Adipocyte (in vitro differentiated cells): Measurements from ENCODE around the gene SHC3.

Experiments
- DNase-seq: peaks from one replicate; pipeline ENCODE4 v3.0.0-alpha.2; 2015; ENCODE audit warnings: low read depth
- H3K27me3 ChIP-seq: replicated peaks from 2 replicates; pipeline ENCODE4 v1.7.0; 2013; ENCODE audit warnings: mild to moderate bottlenecking, low read length, moderate library complexity; ENCODE audit not compliant: control insufficient read depth, insufficient read depth
- H3K36me3 ChIP-seq: 2 replicates; pipeline ENCODE4 v1.7.0; 2013; ENCODE audit warnings: low read length, mild to moderate bottlenecking, moderate library complexity; ENCODE audit not compliant: control insufficient read depth, insufficient read depth, severe bottlenecking
- H3K4me1 ChIP-seq: 2 replicates; pipeline ENCODE4 v1.7.0; 2013; ENCODE audit warnings: mild to moderate bottlenecking, low read length, moderate library complexity; ENCODE audit not compliant: control insufficient read depth, insufficient read depth
- H3K4me3 ChIP-seq: 2 replicates; pipeline ENCODE4 v1.7.0; 2013; ENCODE audit warnings: mild to moderate bottlenecking, low read length, moderate library complexity
- H3K9ac ChIP-seq: 2 replicates; pipeline ENCODE4 v1.7.0; 2013; ENCODE audit warnings: mild to moderate bottlenecking, low read length, moderate library complexity
- H3K9me3 ChIP-seq: 2 replicates; pipeline ENCODE4 v1.7.0; 2013; ENCODE audit warnings: mild to moderate bottlenecking, low read length, moderate library complexity; ENCODE audit not compliant: control insufficient read depth

Gene SHC3

GRCh38 chr9:88997646-88998045, 181.0 kb downstream of the SHC3 start:
- H3K27me3 ChIP-seq = no peaks in the 10 kb centered on the region
- no peak for DNase-seq
- H3K9me3 ChIP-seq = no peaks in the 10 kb centered on the region
- H3K36me3 ChIP-seq = peaks cover 6% of the 10 kb centered on the region
- H3K9ac ChIP-seq = no peak overlapping the region
- H3K4me1 ChIP-seq = peaks cover 40% of the 10 kb centered on the region
- H3K4me3 ChIP-seq = no peak overlapping the region

- H3K4me1 ChIP-seq = peaks cover 47% of the 10 kb centered on the region
- no peak overlapping the region for H3K4me3 ChIP-seq
- H3K9me3 ChIP-seq = no peaks in the 10 kb centered on the region
- no peaks in the 10 kb centered on the region for H3K36me3 ChIP-seq
- H3K27me3 ChIP-seq = no peaks in the 10 kb centered on the region
- no peak for DNase-seq
- no peak overlapping the region for H3K9ac ChIP-seq
Measured at GRCh38 chr9:88996921-88997235, 181.7 kb downstream of the SHC3 start.

GRCh38 chr9:88996046-88996920, 182.3 kb downstream of the SHC3 start:
- Histone ChIP-seq H3K36me3 (no peaks in the 10 kb centered on the region), H3K27me3 (no peaks in the 10 kb centered on the region), H3K9me3 (no peaks in the 10 kb centered on the region), H3K9ac (no peak overlapping the region), H3K4me1 (peaks cover 49% of the 10 kb centered on the region), H3K4me3 (no peak overlapping the region)
- no peak for DNase-seq

- DNase-seq = no peak
- H3K9me3 ChIP-seq = no peaks in the 10 kb centered on the region
- H3K36me3 ChIP-seq = no peaks in the 10 kb centered on the region
- H3K4me3 ChIP-seq = no peak overlapping the region
- H3K27me3 ChIP-seq = no peaks in the 10 kb centered on the region
- H3K9ac ChIP-seq = no peak overlapping the region
- peaks cover 47% of the 10 kb centered on the region for H3K4me1 ChIP-seq
Measured at GRCh38 chr9:88995627-88996026, 183.0 kb downstream of the SHC3 start.

- H3K9ac ChIP-seq = no peak overlapping the region
- peaks cover 44% of the 10 kb centered on the region for H3K4me1 ChIP-seq
- no peaks in the 10 kb centered on the region for H3K9me3 ChIP-seq
- no peaks in the 10 kb centered on the region for H3K36me3 ChIP-seq
- peak; percentile 25 for DNase-seq
- no peaks in the 10 kb centered on the region for H3K27me3 ChIP-seq
- H3K4me3 ChIP-seq = no peak overlapping the region
Measured at GRCh38 chr9:88995200-88995577, 183.4 kb downstream of the SHC3 start.

- peak overlapping the region; percentile 45 for H3K4me3 ChIP-seq
- H3K36me3 ChIP-seq = no peaks in the 10 kb centered on the region
- H3K9me3 ChIP-seq = no peaks in the 10 kb centered on the region
- H3K27me3 ChIP-seq = no peaks in the 10 kb centered on the region
- peaks cover 45% of the 10 kb centered on the region for H3K4me1 ChIP-seq
- peak; percentile 73 for DNase-seq
- peak overlapping the region; percentile 0 for H3K9ac ChIP-seq
Measured at GRCh38 chr9:88994469-88995199, 184.0 kb downstream of the SHC3 start.

GRCh38 chr9:88993871-88994460, 184.7 kb downstream of the SHC3 start:
- Histone ChIP-seq H3K9me3 (no peaks in the 10 kb centered on the region), H3K4me1 (peaks cover 46% of the 10 kb centered on the region), H3K4me3 (peak overlapping the region; percentile 88), H3K36me3 (no peaks in the 10 kb centered on the region), H3K9ac (peak overlapping the region; percentile 0), H3K27me3 (no peaks in the 10 kb centered on the region)
- no peak for DNase-seq

GRCh38 chr9:88993327-88993726, 185.3 kb downstream of the SHC3 start:
- H3K4me3 ChIP-seq = peak overlapping the region; percentile 88
- H3K36me3 ChIP-seq = no peaks in the 10 kb centered on the region
- DNase-seq = peak; percentile 41

GRCh38 chr9:88992556-88992955, 186.1 kb downstream of the SHC3 start:
- peak; percentile 25 for DNase-seq
- Histone ChIP-seq H3K36me3 (no peaks in the 10 kb centered on the region), H3K4me3 (peak overlapping the region; percentile 88), H3K9ac (peak overlapping the region; percentile 80), H3K27me3 (no peaks in the 10 kb centered on the region), H3K4me1 (peaks cover 43% of the 10 kb centered on the region), H3K9me3 (no peaks in the 10 kb centered on the region)

More at GRCh38 chr9:88993327-88993726, 185.3 kb downstream of the SHC3 start:
- peaks cover 43% of the 10 kb centered on the region for H3K4me1 ChIP-seq
- H3K27me3 ChIP-seq = no peaks in the 10 kb centered on the region
- H3K9ac ChIP-seq = peak overlapping the region; percentile 80
- no peaks in the 10 kb centered on the region for H3K9me3 ChIP-seq

- no peaks in the 10 kb centered on the region for H3K27me3 ChIP-seq
Measured at GRCh38 chr9:88991066-88992034, 187.3 kb downstream of the SHC3 start, which contains the start of gene S1PR3. TSS of gene S1PR3 (plus strand) at chr9:88991468. CDS start at chr9:89001201, 9,733 bp downstream.

More at GRCh38 chr9:88991066-88992034, 187.3 kb downstream of the SHC3 start, which contains the start of gene S1PR3:
- Histone ChIP-seq H3K4me1 (peaks cover 43% of the 10 kb centered on the region), H3K9ac (peak within 1 kb of the TSS; percentile 80), H3K9me3 (no peaks in the 10 kb centered on the region), H3K4me3 (peak within 1 kb of the TSS; percentile 88), H3K36me3 (no peaks in the 10 kb centered on the region)
- DNase-seq = peak; percentile 78
